Panc1 (cell line): ENCODE data around the gene INTS1.

Source experiments
- CTCF ChIP-seq: fragments of 450-650 bp; IDR thresholded peaks from 2 replicates; pipeline ENCODE4 v1.5.1; 2017; ENCODE audit warnings: mild to moderate bottlenecking
- POLR2AphosphoS5 ChIP-seq: IDR thresholded peaks from 2 replicates; pipeline ENCODE4 v1.6.1; 2012; ENCODE audit warnings: mild to moderate bottlenecking, low read depth, low read length, moderate library complexity

GRCh38 chr7:1493571-1493970 is 10.6 kb downstream of the INTS1 start:
- no peak for TF ChIP-seq CTCF
- no peak for TF ChIP-seq POLR2AphosphoS5
